Epidermal melanocyte (primary cell): Measurements from ENCODE around the gene VPREB3.
"Not testable (repeated sequence)": the region's sequence is repeated elsewhere in the genome, so short reads cannot be mapped to it uniquely, and the experiment has no call there.

Experiments
- DNase-seq: peaks from one replicate; pipeline ENCODE4 v3.0.0; 2011; ENCODE audit warnings: low spot score; ENCODE audit not compliant: insufficient read length

VPREB3 gene

GRCh38 chr22:23742505-23743264 is 11.5 kb downstream of the VPREB3 start:
- no peak for DNase-seq

DNA sequence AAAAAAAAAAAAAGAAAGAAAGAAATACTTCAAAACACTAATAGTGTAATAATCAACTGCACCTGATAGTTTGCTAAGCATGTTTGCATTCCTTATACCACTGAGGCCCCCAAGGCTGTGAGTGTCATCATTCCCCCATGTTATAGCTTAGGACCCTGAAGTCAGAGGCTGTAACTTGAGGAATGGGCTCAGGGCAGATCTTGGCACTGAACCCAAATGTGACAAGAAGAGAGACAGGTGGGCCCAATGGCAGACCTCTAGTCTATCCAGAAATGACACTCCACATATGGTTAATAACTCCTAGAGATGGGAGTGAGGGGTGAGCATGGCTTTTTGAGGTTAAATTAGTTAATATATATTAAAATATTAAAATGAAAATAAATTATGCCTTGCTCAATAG is 16.5 kb downstream of the VPREB3 start:
- DNase-seq = no peak

DNA sequence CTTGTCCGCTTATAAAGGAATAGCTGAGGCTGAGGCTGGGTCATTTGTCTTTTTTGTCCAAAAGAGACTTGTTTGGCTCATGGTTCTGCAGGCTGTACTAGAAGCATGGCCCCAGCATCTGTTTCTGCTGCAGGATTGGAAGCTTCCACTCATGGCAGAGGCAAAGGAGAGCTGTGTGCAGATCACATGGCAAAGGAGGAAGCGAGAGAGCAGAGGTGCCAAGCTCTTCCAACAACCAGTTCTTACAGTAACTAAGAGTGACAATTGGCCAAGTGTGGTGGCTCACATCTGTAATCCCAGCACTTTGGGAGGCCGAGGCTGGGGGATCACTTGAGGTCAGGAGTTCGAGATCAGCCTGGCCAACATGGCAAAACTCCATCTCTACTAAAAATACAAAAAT is 26.1 kb downstream of the VPREB3 start:
- DNase-seq = not testable (repeated sequence)

GRCh38 chr22:23722724-23723123 is 31.5 kb downstream of the VPREB3 start:
- no peak for DNase-seq

DNA sequence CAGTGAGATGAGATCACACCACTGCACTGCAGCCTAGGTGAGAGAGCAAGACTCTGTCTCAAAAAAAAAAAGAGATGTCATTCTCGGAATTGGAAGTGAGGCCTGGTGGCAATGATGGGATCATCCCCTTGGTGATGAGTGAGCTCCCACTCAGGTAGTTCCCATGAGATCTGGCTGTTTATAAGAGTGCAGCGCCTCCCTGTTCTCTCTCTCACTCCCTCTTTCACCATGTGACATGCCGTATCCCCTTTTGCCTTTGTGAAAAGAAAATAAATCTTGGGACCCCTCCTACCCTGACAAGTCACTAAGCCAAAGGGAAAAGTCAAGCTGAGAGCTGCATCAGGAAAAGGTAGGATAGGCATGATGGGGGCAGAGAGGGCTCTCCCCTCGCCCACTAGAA is 32.1 kb downstream of the VPREB3 start:
- DNase-seq = no peak

GRCh38 chr22:23720855-23721254 is 33.4 kb downstream of the VPREB3 start:
- DNase-seq = no peak

GRCh38 chr22:23718371-23719165 is 35.7 kb downstream of the VPREB3 start:
- DNase-seq = no peak

DNA sequence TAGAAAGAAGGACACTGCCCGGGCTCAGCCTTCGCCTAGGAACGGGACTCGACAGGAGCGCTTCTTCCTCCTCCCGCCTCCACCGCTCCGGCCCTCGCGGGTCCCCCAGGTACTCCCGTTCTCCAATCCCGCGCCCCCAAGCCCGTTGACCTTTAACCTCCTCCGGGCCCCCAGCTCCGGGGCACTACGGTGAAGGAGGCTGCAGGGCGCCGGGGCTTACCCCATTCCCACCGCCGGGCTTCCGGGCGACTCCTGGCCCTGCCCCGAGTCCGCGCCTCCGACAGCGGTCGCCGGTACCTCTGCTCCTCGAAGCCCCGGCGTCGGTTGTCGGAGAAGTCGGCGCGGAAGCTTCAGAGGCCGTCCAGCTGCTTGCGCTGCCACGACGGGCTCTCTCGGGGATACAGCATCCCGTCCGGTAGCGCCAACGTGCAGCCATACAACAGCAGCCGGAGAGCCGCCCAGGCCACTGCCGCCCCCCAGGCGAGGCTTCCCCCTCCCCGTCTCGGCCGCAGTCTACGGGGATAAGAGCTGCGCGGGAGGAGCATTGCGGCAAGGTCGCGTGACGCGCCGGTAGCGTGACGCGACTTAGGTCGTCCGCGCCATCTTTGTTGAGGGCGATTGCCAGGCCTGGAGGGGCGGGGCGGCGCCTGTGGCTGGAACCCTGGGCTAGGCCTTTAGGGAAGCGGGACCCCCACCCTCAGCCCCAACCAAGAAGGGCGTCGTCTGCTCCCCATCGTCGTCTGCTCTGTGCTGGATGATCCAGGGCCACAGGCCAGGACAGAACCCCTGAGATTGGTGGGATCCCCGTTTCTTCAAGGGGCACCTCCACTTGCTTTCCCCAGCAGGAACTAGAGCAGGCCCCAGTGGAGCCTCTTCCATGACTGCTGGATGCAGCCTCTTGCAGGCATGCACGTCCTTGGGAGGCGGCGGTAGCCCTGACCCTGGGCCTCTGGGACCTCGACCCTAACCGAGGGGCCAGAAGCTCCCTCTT is 37.1 kb downstream of the VPREB3 start:
- DNase-seq = peak; percentile 84

DNA sequence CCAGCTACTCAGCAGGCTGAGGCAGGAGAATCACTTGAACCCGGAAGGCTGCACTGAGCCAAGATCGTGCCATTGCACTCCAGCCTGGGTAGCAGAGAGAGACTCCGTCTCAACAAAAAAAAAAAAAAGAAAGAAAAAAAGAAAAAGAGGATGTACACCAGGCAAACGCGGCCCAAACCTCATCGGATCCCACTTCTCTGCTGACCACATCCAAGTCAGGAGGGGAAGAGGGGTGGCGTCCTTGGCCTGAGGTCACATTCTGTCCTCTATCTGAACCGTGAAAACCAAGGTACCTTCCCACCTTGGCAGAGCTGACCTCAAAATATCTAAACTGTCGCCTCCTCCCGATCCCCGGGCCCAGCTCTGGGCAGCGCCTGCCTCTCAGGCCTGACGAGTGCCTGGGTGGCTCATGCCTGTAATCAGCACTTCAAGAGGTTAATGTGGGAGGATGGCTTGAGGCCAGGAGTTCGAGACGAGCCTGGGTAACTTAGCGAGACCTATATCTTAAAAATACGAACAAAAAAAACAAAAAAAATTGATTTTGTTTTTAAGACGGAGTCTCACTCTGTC is 38.3 kb downstream of the VPREB3 start:
- DNase-seq = no peak

DNA sequence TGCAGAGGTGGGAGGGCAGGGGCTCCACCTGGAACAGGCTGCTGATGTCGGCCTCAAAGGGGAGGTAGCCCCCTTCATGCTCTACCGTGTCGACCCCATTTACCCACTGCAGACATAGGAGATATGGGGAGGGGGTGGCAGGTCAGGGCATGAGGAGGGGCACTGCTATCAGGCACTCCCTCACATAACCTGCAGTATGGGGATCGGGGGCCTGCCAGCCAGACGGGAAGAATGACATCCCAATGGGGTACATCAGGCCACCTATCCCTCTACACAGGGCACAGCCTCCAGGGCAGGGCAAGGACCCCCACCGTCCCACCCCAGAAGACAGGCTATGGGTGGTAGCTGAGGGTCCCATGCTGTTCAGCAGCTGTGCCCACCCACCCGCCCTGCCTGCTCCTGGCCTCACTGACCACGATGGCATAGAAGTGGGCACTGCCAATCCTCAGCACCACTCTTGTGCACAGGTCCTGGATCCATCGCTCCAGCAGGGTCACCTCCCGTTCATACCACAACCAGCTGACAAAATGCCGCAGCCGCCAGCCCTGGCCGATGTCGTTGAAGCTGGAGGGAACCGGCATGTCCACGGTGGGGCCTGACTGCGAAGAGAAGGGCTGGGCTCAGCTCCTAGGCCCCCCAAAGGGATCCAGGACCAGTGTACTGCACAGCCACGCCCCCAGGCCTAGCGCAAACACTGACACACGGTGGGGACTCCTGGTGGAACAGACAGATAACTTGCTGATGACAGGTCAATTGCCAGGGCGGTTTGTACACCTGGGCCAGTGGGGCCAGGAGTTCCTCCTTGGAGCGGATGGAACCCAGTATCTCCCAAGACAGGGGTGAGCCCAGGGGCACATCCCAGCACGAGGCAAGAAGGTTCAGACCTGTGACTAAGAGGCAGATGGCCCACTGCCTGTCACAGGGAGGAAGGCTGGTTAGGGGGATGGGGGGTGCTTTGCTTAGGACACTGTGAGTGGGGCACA is 39.3 kb downstream of the VPREB3 start:
- DNase-seq = no peak

- DNase-seq = no peak
Observed at GRCh38 chr22:23713696-23714595, 40.3 kb downstream of the VPREB3 start.

DNA sequence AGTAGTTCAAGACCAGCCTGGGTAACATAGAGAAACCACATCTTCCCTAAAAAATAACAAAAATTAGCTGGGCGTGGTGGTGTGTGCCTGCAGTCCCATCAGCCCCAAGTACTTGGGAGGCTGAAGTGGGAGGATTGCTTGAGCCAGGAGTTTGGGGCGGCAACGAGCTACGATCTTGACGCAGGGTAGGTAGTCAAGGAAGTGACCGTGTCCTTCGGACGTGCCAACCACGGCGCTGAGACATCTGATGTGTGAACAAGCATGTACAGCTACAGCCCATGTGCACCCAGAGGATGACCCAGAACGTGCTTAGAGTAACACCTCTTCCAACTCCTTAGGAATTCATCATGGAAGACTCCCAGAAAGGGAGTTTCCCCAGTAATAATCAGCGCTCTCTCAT is 42.0 kb downstream of the VPREB3 start:
- DNase-seq = no peak

DNA sequence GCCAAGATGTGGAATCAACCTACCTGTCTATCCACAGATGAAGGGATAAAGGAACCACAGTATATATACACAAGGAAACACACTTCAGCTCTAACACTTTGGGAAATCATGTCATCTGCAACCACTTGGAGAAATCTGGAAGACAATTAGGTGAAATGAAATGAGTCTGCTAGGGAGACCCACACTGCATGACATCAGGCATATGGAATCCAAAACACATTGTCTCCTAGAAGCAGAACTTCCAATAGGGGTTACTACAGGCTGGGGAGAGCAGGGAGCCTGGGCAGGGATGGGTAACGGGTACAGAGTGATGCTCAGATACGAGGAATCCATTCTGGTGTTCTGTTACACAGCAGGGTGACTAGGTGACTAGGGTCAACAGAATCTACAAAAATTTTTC is 45.1 kb downstream of the VPREB3 start:
- DNase-seq = no peak

DNA sequence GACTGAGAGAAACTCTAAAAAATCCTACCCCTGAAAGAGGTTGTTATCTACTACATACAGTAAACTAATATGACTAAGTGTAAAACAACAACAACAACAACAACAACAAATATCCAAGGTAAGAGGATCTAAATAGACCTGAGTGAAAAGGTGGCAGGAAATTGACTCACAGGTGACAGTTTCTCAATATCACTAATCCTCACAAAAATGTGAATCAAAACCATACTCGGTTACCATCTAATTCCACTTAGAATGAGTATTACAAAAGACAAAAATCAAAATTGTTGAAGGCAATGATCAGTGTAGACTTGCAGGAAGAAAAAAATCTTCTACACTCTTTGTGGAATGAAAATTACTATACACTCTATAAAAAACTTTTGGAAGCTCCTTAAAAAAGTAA is 46.0 kb downstream of the VPREB3 start:
- no peak for DNase-seq

GRCh38 chr22:23705358-23705757 is 48.9 kb downstream of the VPREB3 start:
- no peak for DNase-seq

GRCh38 chr22:23704829-23705228 is 49.4 kb downstream of the VPREB3 start:
- DNase-seq = no peak

- DNase-seq = no peak
Observed at GRCh38 chr22:23704062-23704461, 50.2 kb downstream of the VPREB3 start.
